Stimulated activated CD4-positive, alpha-beta T cell treated with anti-CD3 and anti-CD28 coated beads, TNF-alpha, amount 100 ng/mL, for 4 hours (primary cell): ENCODE measurements around the gene MAN1C1.
"Not testable (repeated sequence)": the region's sequence is repeated elsewhere in the genome, so short reads cannot be mapped to it uniquely, and the experiment has no call there.

Source experiments
- DNase-seq, 3 experiments: peaks; one replicate each; pipeline ENCODE4 v3.0.0-alpha.2; 2020; ENCODE audit warnings: low read depth in 3 of 3

The MAN1C1 gene

DNA sequence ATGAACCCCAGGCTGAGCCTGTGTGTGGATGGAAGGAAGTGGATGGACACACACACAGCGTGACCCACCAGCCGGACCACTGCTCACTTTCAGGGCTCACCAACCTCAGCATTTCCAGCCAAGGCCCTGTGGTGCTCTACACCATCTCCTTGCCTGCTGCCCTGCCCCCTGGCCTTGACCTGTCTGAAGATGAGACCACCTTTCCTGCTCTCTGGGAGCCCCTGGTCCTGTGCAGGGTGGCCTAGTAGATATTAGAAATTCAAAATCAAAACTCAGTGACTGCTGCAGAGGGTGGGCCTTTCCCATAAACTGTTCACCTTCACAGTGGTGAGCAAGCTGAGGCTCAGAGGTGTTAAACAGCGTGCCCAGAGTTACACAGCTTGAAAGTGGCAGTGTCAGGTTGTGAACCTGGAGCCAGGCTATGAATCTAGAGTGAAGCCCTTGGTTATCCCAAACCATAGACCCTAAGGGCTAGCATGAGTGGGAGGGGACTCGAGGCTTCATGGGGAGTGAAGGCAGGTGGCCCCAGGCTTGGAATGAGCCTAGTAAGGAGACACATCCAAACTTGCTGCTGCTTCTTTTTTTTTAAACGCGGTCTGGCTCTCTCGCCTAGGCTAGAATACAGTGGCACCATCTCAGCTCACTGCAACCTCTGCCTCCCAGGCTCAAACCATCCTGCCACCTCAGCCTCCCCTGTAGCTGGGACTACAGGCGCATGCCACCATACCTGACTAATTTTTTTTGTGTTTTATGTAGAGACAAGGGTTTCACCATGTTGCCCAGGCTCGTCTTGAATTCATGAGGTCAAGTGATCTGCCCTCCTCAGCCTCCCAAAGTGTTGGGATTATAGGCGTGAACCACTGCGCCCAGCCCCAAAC lies 41.5 kb downstream of the MAN1C1 start:
- no peak for DNase-seq

DNA sequence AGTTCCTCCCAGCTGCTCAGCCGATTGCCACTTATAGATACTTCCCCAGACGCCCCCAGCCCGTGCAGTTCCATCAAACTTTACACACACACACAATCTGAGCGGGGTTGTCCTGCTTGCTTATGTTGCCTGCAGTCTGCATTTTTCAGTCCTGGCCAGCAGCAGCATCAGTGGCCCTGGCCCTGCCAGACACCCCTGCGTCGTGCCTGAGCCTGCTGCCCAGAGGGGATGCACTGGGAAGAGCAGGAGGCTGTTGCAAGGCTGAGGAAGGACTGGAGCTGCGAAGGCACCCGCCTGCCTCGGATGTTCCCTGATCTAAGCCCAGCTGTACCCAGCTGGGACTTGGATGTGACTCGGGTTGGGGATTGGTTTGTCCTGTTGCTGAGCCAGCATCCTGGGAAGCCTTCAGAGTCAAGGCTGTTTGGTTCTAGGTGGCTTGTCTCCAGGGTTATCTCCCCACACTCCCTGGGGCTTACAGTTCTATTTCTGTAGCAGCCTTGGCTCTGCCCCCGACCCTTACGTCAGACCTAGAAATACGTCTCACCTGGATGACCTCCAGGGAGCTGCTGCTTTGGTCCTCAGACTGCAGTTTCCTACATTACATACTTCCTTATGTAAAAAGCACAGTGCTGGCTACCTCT lies 42.3 kb downstream of the MAN1C1 start:
- no peak for DNase-seq

DNA sequence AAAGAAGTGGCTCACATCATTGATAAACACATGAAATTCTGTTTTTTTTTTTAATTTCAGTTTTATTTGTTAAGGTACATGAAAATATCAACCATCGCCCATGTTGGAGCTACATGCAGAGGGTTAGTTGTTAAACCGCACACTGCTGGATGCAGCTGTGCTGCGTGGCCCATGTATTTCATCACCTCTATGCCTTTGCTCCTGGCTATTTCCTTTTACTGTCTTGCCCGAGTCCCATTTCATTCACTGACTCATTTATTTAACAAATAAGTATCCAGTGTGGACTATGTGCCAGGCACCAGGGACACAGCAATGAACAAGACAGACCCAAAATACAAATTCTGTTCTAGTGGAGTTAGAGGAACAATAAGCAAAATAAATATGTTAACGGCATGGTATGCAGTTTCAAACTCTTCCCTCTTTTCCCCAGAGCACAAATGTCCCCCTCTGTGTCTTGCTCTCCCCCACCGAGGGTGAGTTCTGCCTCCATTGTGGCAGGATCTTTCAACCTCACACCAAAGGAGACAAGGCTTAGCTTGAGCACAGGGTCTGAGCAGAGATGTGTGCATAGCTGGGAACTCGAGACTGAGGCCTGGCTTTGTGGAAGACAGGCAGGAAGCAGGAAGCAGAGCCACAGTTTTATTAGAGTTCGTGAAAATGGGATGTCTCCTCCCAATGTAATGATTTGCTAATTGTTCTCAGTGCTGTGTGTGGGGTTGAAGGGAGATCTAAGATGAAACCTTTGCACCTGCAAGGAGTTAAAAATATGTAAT lies 44.6 kb downstream of the MAN1C1 start:
- DNase-seq, result no peak

DNA sequence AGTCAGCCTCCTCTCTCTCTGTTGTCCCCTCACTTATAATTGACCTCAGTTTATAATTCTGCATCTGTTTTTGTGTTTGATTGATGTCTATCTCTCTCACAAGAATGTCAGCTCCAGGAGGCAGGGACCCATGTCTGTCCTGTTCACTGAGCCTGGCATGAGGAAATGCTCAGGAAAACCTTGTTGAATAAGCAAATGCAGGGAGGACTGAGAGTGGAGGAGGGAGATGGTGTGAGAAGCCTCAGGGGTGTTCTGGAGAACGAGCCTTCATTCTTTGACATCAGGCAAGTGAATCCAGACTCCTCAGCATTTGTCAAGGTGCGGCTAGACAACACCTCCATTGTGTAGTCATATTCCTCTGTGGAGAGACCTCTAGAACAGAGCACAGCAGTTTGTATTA lies 45.5 kb downstream of the MAN1C1 start:
- no peak for DNase-seq

DNA sequence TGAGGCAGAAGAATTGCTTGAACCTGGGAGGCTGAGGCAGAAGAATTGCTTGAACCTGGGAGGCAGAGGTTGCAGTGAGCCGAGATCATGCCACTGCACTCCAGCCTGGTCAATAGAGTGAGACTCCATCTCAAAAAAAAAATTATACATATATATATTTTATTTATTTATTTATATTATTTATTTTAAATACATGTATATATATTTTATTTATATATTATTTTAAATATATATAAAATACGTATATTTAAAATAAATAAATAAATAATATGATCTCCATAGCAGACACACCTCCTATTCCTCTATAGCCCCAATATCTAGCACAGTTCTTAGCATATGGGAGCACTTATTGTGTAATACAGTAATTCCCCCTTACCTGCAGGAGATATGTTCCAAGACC lies 46.4 kb downstream of the MAN1C1 start:
- not testable (repeated sequence) for DNase-seq

DNA sequence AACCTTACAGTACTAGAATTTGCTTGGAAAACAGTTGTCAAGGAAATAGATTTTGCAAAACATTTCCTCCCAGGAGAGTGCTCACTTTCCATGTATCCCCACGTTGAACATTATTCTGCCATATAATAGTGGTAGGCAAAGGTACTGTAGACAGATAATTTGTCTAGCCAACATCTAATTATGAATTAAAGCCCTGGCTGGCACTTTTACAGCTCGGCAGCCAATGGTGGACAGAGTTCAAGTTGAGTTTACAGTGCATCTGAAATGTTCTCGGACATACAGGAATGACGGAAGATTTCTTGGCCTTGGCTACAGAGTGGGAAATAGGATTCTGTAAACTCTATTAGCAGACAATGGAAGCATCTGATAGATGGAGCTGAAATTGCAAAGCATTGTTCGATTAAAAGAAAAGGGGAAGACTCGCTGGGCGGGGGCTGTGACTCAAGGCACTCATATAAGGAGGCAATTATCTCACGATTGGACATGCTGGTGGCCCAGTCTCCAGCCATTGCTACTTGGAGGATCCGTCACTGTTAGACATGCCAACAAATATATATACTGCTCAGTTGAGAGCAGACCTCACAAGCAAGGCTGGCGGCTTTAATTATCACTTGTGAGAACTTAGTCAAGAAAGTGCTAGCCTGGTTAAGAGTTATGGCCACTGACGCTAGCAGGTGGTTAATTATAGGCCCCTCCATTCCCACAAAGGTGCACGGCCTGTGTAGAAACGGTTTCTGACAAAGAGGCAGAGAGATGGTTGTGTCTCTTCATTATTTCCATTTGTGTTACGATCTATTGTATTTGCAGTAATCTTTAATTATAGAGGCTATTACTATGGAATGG lies 48.0 kb downstream of the MAN1C1 start:
- DNase-seq, result no peak

DNA sequence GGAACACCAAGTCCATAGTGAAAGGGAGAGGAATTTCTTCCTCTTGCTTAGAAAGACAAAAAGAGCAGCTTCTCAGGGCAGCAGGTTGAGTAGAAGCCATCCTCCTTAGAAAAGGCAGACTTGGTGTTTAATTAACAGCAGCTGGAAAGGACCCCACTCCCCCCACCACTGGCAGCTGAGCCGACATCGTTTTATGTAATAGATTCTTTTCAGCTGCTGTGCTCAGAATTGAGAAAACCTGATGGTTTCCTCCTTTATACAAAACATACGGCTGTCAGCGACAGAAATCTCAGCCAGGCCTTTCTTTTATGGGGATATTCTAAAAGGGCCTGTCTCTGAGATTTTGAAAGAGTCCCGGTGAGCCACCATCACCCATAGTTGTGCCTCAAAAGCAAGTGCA lies 49.9 kb downstream of the MAN1C1 start:
- DNase-seq, result no peak

DNA sequence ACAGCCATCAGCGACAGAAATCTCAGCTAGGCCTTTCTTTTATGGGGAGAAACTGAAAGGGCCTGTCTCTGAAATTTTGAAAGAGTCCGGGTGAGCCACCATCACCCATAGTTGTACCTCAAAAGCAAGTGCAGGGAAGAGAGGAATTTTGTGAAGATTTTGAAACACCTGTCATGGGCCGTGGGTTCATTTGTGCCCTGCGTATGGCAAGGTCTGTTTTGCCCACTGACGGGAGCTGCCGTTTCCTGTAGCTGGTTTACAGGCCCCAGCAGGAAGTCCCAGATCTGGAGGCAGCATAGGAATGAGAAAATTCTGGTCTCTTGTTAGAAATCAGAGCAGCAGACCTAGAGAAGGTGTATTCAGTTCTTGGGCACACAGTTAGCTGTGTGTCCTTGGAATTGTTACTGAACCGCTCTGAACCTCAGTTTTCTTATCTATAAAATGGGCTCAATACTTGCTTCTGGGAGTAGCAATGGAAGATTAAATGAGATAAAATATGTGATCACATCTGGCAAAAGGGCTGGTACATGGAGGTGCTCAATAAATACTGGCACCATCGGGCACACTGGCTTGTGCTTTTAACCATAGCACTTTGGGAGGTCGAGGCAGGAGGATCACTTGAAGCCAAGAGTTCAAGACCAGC lies 52.5 kb downstream of the MAN1C1 start:
- no peak for DNase-seq

DNA sequence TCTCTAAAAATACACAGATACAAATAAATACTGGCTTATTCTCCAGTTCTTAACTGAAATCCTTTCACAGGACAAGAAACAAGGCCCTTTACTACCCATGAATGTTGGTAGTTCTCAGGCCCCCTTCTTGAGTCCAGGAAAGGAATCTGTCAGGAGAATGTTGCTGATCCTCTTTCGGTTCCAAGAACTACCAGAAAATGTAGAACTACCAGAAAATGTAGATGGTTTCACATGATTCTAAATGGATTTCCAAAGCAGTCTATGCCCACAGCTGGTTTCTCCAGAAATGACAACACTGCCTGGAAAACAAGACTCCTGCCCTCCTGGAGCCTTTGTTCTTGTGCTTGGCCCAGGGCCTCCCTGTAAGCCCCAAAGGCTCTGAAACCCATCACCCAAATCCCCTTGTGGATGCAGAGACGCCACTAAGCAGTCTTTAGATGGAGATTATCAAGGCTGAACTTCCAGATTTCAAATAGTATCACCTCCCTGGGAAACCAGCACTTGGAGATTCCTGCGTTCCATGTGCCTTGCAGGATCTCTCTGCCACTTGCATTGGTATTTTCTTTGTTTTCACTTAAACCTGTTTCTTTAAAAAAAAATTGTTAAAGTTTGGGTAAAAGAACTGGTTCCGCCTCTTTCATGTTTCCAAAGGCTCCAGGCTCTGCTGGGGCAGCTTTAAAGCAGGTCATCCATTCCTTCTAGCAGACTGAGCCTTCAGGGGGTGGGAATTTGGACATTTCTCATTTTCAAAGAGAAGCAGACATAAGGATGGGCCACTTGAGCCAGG lies 53.4 kb downstream of the MAN1C1 start:
- no peak for DNase-seq

DNA sequence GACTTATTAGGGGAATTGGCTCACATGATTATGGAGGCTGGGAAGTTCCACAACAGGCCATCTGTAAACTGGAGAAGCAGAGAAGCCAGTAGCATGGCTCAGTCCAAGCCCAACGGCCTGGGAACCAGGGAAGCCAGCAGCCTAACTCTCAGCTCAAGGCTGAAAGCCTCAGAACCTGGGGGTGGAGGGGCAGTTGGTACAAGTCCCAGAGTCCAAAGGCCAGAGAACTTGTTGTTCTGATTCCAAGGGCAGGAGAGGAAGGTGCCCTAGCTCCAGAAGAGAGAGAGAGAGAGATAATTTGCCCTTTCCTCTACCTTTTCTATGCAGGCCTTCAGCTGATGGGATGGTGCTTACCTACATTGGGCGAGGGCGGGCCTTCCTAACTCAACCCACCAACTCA lies 55.3 kb downstream of the MAN1C1 start:
- no peak for DNase-seq

DNA sequence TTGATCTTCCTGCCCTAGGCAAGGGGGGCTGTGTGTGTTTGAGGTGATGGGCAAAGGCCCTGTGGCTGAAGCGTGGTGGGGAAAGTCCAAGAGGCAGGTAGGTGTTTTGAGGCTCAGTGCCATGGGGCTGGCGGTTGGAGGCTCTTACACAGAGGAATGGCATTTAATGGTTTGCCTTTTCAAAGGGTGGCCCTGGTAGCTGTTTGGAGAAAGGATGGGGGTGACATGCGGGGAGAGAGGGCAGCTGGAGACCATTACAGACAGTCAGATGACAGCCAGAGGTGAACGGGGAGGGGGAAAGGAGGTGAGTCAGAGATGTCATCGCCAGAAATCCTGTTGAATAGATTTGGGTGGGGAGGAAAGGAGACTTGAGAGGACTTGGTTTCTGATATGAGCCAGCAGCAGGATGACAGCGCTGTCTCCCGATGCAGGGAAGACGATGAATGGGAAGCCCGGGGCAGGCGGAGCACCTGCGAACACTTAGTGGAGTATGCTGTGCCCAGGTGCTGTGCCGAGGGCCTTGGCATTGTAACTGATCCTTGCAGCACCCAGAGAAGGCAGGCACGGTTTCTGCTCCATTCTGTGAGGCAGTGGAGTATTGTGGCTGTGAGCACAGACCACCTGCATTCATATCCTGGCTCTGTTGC lies 56.3 kb downstream of the MAN1C1 start:
- no peak for DNase-seq

DNA sequence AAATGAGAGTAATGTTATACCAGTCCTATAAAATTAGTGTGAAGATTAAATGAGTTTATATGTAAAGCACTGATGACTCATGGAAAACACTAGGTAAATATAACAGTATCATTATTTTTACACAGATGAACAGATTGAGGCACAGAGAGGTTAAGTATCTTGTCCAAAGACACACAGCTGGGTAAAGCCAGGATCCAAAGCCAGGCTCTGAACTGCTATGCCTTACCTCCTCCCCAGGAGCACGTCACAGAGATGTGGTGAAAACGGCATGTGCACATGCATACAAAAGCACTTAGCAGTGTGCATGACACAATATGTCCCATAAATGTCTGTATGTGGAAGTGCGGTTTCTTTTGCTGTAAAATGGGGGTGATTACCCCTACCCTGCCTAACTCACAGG lies 56.9 kb downstream of the MAN1C1 start:
- no peak for DNase-seq

DNA sequence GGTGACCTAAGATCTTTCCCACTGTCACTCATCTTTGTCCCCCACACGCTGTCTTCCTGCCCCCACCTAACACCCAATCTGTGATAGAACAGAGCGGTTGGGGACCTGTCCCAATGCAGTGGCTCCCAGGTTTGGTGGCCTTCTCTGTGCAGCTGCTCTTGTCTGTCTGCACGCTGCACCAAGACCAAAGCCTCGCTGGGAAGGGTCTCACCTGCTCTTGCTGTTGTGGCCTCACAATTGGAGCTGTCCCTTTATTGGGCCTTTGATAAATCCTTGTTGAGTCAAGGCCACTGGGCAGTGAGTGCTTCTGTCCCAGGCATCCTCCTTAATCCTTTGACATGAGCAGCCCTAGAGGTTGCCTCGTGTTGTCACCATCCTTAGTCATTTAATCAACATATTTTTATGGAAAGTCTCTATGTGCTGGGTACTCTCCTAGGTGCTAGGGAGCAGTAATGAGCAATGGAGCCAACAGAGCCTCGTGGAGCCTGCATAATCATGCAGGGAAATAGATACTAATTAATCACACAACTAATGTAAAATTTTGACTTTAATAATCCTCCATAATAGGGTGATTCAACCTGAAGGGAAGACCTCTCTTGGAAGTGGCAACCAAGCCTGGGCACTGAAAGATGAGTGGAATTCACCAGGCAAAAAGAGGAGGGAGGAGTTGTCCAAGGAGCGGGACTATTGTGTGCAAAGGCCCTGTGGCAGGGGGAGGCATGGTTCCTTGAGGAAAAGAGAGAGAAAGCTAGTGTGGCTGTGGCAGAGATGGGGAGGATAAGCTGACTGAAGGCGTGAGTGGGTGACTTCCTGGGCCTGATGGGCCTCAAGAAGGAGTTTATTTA lies 57.6 kb downstream of the MAN1C1 start:
- DNase-seq, result no peak

DNA sequence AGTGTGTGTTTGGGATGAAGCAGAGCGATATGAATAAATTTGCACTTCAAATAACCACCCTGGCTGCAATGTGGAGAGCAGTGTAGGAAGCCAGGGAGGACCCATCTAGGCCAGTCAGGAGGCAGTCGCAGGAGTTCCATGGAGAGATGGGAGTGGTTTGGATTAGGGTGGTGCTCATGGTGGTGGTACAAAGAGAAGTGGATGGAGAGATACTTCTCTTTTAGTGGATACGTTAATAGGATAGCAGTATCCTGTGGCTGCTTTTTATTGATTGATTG lies 58.2 kb downstream of the MAN1C1 start:
- no peak for DNase-seq

DNA sequence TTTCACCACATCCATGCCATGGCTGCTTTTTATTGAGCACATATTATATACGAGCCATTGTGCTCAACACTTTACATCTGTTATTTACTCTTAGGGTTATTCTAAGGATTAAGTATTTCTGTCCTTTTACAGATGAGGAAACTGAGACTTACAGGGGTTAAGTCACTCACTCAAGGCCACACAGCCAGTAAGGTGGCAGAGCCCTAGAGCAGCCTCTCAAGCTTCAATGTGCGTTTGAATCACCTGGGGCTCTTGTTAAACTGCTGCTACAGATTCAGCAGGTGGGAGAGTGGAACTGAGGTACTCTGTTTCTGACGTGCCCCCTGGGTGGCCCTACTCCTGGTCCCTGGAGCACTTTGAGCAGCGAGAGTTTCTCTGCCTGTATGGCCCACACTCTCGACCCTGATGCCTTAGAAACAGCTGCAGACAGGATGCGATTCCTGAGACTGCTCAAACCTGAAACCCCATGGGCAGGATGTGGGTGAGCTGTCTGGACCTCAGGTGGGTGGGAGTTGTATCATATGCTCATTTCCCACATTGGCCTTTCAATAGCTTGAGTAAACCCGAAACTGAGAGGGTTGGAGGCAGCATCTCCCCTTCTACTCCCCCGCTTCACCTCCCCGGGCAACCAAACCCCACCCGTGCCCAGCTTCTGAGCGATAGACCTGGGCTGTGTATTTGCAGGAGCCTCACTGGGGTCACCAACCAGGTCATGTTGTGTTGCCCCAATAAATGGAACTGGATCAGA lies 59.3 kb downstream of the MAN1C1 start:
- DNase-seq, result peak; percentile 43 to 55 (median 46)

DNA sequence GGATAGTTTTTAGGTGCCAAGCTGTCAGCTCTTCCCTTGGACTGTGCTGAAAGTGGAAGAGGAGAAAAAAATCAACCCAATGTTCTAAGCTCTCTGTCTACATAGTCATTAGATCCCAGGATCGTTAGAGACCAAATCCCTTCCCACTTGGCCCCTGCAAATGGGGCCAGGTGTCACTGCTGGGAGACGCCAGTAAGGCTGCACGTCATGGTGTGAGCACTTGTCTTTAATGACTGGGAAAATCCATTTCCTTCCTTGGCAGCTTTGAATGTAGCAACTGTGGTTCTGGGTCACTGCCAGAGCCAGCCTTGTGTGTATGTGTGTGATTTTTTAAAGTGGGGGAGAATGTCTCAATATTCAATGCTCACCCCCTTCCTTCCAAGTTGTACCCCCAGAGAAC lies 59.9 kb downstream of the MAN1C1 start:
- no peak for DNase-seq

DNA sequence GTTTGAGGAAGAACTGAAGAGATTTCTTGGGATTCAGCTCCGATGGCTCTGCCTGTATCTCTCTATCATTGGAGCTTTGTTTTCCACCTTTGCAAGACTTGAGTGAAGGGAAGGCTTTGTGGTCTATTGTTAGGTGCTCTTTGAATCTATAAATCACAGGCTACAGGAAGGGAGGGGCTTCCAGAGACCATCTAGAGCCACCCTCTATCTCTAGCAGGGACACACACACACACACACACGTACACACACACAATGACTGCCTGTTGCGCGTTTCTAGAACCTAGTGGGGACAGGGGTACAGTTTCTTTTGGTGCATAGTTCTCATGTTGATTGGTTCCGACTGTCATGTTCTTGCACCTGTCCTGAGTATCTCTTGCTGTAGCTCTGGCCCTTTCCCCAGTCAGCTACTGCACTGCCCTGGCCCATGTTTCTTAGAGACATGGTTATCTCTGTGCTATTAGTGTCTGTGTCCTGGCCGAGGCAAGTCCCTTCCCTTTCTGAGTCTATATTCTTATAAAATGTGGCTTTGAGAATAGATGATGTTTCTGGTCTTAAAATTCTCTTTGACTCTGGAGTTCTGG lies 60.7 kb downstream of the MAN1C1 start:
- DNase-seq, result no peak

DNA sequence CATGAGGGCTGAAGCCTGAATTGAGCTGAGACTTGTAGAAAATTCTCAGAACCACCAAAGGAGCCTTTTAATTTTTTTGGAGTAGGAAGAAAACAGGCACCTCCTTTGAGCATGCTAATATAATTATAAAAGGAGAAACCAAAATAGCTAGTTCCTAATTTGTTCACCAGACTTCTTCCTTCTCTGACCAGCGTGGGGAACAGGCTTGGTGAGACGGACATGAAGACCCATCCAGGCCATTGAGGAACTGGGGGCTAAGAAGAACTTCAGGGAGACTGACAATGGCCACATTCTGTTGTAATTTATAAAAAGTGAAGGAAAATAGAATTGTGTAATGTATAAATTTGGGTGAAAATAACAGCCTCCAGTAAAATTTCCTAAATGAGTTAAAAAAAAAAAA lies 62.6 kb downstream of the MAN1C1 start:
- DNase-seq, result no peak
